Naive thymus-derived CD4-positive, alpha-beta T cell (primary cell): Measurements from ENCODE around the gene ACTN2. TPM values are rescaled to one million over a fixed set of nuclear protein-coding genes. Genes with fewer than 3 reads are reported as not detected.

Source experiments
- ATAC-seq: fragments of 150-1000 bp; cut with Tn5 transposase; 2 replicates; pipeline ENCODE4 v1.10.0; 2021; ENCODE audit warnings: mild to moderate bottlenecking, moderate library complexity
- CTCF ChIA-PET: fragments of 350-600 bp; sonication (Branson Sonifier 250); formaldehyde crosslinking; loops from one replicate; lab custom pipeline; 2021; ENCODE audit warnings: antibody characterized with exemption; lab: Charles Lee
- POLR2A ChIA-PET: fragments of 350-600 bp; sonication (Branson Sonifier 250); formaldehyde crosslinking; loops from one replicate; lab custom pipeline; 2021; ENCODE audit warnings: antibody characterized with exemption, inconsistent platforms; lab: Charles Lee
- DNase-seq, 9 donors: peaks; one replicate each; pipeline versions ENCODE4 v3.0.0 to v3.0.0-alpha.2; 2020 to 2022; ENCODE audit warnings: mixed read lengths in 1 of 9
- H3K27ac ChIP-seq: one replicate; pipeline ENCODE4 v1.7.0; 2013; ENCODE audit warnings: mild to moderate bottlenecking, low read depth, low read length, moderate library complexity
- H3K27me3 ChIP-seq, 2 donors: one replicate each; pipeline ENCODE4 v1.7.0; 2013; ENCODE audit warnings: low read length in 2 of 2, mild to moderate bottlenecking in 2 of 2, moderate library complexity in 2 of 2; ENCODE audit not compliant: control insufficient read depth in 2 of 2, insufficient read depth in 2 of 2
- H3K36me3 ChIP-seq, 3 experiments: 1 replicate in 2 of 3; 2 replicates in 1 of 3; pipeline ENCODE4 v1.7.0; 2013; ENCODE audit warnings: low read length in 3 of 3, mild to moderate bottlenecking in 3 of 3, moderate library complexity in 1 of 3; ENCODE audit not compliant: insufficient read depth in 3 of 3, control insufficient read depth in 2 of 3
- H3K4me1 ChIP-seq, 2 donors: one replicate each; pipeline ENCODE4 v1.7.0; 2013; ENCODE audit warnings: low read length in 2 of 2, mild to moderate bottlenecking in 2 of 2, moderate library complexity in 1 of 2; ENCODE audit not compliant: control insufficient read depth in 2 of 2, insufficient read depth in 2 of 2
- H3K4me3 ChIP-seq: 2 replicates; pipeline ENCODE4 v1.7.0; 2013; ENCODE audit warnings: mild to moderate bottlenecking, low read length
- H3K9me3 ChIP-seq, 3 experiments: 1 replicate in 2 of 3; 2 replicates in 1 of 3; pipeline ENCODE4 v1.7.0; 2013; ENCODE audit warnings: low read length in 3 of 3; ENCODE audit not compliant: control insufficient read depth in 2 of 3
- H3K27ac Mint-ChIP-seq, 9 donors: one replicate each; pipeline ENCODE4 v1.8.0; 2020 to 2022; ENCODE audit warnings: mixed read lengths in 9 of 9, mild to moderate bottlenecking in 8 of 9, moderate library complexity in 5 of 9, inconsistent platforms in 2 of 9
- H3K27me3 Mint-ChIP-seq, 5 donors: one replicate each; pipeline ENCODE4 v1.8.0; 2021 to 2022; ENCODE audit warnings: mixed read lengths in 5 of 5, mild to moderate bottlenecking in 1 of 5
- H3K36me3 Mint-ChIP-seq, 5 donors: one replicate each; pipeline ENCODE4 v1.8.0; 2020 to 2022; ENCODE audit warnings: mixed read lengths in 5 of 5, mild to moderate bottlenecking in 3 of 5, inconsistent platforms in 1 of 5
- H3K4me1 Mint-ChIP-seq, 7 donors: one replicate each; pipeline ENCODE4 v1.8.0; 2020 to 2022; ENCODE audit warnings: mixed read lengths in 7 of 7, mild to moderate bottlenecking in 3 of 7, inconsistent platforms in 1 of 7
- H3K4me3 Mint-ChIP-seq, 10 donors: one replicate each; pipeline ENCODE4 v1.8.0; 2020 to 2022; ENCODE audit warnings: mild to moderate bottlenecking in 10 of 10, mixed read lengths in 10 of 10, moderate library complexity in 6 of 10, inconsistent platforms in 2 of 10
- H3K9me3 Mint-ChIP-seq, 11 donors: one replicate each; pipeline ENCODE4 v1.8.0; 2020 to 2022; ENCODE audit warnings: mixed read lengths in 11 of 11, mild to moderate bottlenecking in 4 of 11, inconsistent platforms in 1 of 11, moderate library complexity in 1 of 11
- intact Hi-C, 2 donors: fragments of 100-400 bp; cut with micrococcal nuclease; formaldehyde crosslinking; loops; one replicate each; pipeline ENCODE4 v1.15.1; 2023
- polyA plus RNA-seq, 2 donors: library from polyadenylated mRNA; unstranded; fragments of 300-500 nt; fragmentation: Illumina TruSeq; gene quantifications; one replicate each; pipeline ENCODE4 v1.2.3, GENCODE V29; 2021
- total RNA-seq, 6 experiments: library from RNA in 5 of 6; stranded (reverse) in 5 of 6; gene quantifications; 1 replicate in 5 of 6; 2 replicates in 1 of 6; pipeline ENCODE4 v1.2.3 and lab custom pipeline; 2021 to 2026

Gene ACTN2
- total and polyA plus RNA-seq, 7 experiments from 2014 or later: not detected

DNA sequence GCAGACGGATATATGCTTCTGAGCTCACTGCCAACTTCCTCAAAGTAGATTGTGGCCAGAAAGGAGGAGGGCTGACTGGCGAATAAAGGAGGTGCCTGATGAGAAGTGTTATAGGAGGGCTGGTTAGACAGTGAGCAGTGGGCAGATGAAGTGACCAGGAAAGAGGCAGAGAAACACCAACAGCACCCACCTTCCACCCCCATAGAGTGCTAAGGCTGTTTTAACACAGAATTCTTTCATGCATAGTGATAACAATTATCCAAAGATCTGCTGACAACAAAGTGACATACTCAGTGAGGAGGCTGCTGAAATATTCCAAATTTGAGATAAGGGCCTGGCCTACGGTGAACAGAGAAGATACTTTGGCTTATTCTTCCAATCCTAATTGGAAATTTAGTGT lies 87.6 kb downstream of the ACTN2 start:
- no peaks in the 10 kb centered on the region for H3K9me3 ChIP-seq
- no peaks in the 10 kb centered on the region for H3K4me1 Mint-ChIP-seq
- no peak overlapping the region for H3K4me3 ChIP-seq
- H3K36me3 Mint-ChIP-seq: peaks cover 0 to 10% (median under 1%) of the 10 kb centered on the region in 5 donors
- no peaks in the 10 kb centered on the region for H3K36me3 ChIP-seq
- no peak for ATAC-seq
- H3K4me1 ChIP-seq: no peaks in the 10 kb centered on the region
- no peak for DNase-seq
- intact Hi-C loops: no loop called here
- no peak overlapping the region for H3K27ac ChIP-seq
- H3K27me3 Mint-ChIP-seq: peaks cover 14 to 42% (median 40%) of the 10 kb centered on the region in 5 donors
- ChIA-PET POLR2A (no interaction called here), CTCF (no interaction called here)
- H3K27ac Mint-ChIP-seq: no peak overlapping the region
- H3K9me3 Mint-ChIP-seq: peaks cover 0 to 16% (median 7%) of the 10 kb centered on the region in 11 donors
- H3K27me3 ChIP-seq: no peaks in the 10 kb centered on the region
- no peak overlapping the region for H3K4me3 Mint-ChIP-seq

DNA sequence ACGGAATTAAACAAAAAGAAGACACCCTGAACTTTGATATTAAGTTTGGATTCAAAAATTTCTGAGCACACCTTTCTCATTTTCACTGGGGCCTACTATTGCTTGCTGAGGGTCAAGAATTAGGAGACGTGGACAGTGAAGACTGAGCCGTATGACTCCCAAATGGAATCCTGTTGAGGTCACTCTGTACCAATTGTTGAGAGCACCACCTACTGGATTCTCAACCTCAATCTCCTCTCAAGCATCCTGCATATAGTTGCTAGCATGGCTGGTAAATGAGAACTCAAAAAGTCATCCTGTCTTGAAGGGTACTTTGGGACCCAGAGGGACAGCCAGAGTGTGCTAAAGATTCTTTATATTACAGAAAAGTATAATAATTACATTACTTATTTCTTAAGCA lies 88.6 kb downstream of the ACTN2 start:
- Mint-ChIP-seq H3K4me3 (no peak overlapping the region), H3K27ac (no peak overlapping the region), H3K27me3 (peaks cover 20 to 41% (median 34%) of the 10 kb centered on the region in 5 donors), H3K36me3 (peaks cover 0 to 17% (median 7%) of the 10 kb centered on the region in 5 donors), H3K9me3 (peaks cover 2 to 25% (median 14%) of the 10 kb centered on the region in 11 donors), H3K4me1 (no peaks in the 10 kb centered on the region)
- CTCF ChIA-PET: no interaction called here
- Histone ChIP-seq H3K4me3 (no peak overlapping the region), H3K27ac (no peak overlapping the region), H3K4me1 (no peaks in the 10 kb centered on the region), H3K27me3 (no peaks in the 10 kb centered on the region), H3K9me3 (peaks cover 0 to 6% (median 0%) of the 10 kb centered on the region in 3 experiments), H3K36me3 (no peaks in the 10 kb centered on the region)
- ATAC-seq: no peak
- POLR2A ChIA-PET: no interaction called here
- no peak for DNase-seq
- intact Hi-C loops: loop anchor here in 1 of 2 donors (1.0 kb wide), 1 partner anchor 672 kb away; no protein-coding TSS in a partner anchor

DNA sequence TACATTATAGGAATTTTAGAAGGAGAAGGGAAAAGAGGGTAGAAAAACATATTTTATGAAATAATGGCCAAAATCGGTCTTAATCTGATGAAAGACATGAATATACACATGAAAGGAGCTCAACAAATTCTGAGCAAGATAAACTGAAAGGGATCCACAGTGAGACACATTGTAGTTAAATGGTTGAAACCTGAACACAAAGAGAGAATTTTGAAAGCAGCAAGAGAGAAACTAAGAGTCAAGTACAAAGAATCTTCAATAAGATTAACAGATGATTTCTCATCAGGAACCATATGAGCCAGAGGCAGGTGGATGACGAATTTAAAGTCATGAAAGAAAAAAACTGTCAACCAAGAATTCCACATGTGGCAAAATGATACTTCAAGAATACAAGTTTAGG lies 93.0 kb downstream of the ACTN2 start:
- DNase-seq (no peak), ATAC-seq (no peak)
- Histone ChIP-seq H3K4me3 (no peak overlapping the region), H3K4me1 (no peaks in the 10 kb centered on the region), H3K36me3 (no peaks in the 10 kb centered on the region), H3K27ac (no peak overlapping the region), H3K27me3 (no peaks in the 10 kb centered on the region), H3K9me3 (peaks cover 0 to 6% (median 0%) of the 10 kb centered on the region in 3 experiments)
- H3K4me1 Mint-ChIP-seq: no peaks in the 10 kb centered on the region
- peaks cover 2 to 25% (median 14%) of the 10 kb centered on the region in 11 donors for H3K9me3 Mint-ChIP-seq
- ChIA-PET CTCF (no interaction called here), POLR2A (no interaction called here)
- no peak overlapping the region for H3K4me3 Mint-ChIP-seq
- intact Hi-C loops: no loop called here
- H3K27me3 Mint-ChIP-seq: peaks cover 19 to 32% (median 27%) of the 10 kb centered on the region in 5 donors
- peaks cover 0 to 17% (median 7%) of the 10 kb centered on the region in 5 donors for H3K36me3 Mint-ChIP-seq
- no peak overlapping the region for H3K27ac Mint-ChIP-seq

DNA sequence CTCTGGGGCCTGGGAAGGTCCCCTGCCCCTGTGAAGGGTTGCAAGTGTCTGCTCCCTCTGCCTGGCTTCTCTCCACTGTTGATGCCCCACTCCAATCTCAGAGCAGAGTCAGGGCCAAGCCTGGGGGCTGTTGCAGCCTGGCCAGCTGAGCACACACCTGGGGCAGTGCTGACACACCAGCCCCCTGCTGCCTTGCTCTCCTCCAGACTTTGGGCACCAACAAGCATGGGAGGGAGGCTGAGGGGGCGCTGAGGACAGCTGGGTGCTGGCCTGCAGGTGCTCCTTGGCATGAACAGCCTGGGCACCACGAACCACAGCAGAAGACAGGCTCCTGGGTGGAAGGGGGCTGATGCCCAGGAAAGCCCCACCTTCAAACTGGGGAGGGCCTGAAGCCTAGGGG lies 99.2 kb downstream of the ACTN2 start:
- Mint-ChIP-seq H3K27me3 (peaks cover 0 to 21% (median 0%) of the 10 kb centered on the region in 5 donors), H3K4me3 (no peak overlapping the region), H3K9me3 (peaks cover 0 to 1% (median 0%) of the 10 kb centered on the region in 11 donors), H3K36me3 (no peaks in the 10 kb centered on the region), H3K4me1 (no peaks in the 10 kb centered on the region), H3K27ac (no peak overlapping the region)
- no peak overlapping the region for H3K27ac ChIP-seq
- intact Hi-C loops: no loop called here
- H3K36me3 ChIP-seq: no peaks in the 10 kb centered on the region
- no peaks in the 10 kb centered on the region for H3K27me3 ChIP-seq
- DNase-seq (no peak), ATAC-seq (no peak)
- H3K9me3 ChIP-seq: no peaks in the 10 kb centered on the region
- no peaks in the 10 kb centered on the region for H3K4me1 ChIP-seq
- H3K4me3 ChIP-seq: no peak overlapping the region
- POLR2A ChIA-PET: no interaction called here
- CTCF ChIA-PET: no interaction called here

GRCh38 chr1:236786453-236786852 lies 100.2 kb downstream of the ACTN2 start:
- Mint-ChIP-seq H3K4me3 (no peak overlapping the region), H3K27me3 (peaks cover 0 to 21% (median 0%) of the 10 kb centered on the region in 5 donors), H3K9me3 (no peaks in the 10 kb centered on the region), H3K27ac (no peak overlapping the region), H3K36me3 (no peaks in the 10 kb centered on the region), H3K4me1 (no peaks in the 10 kb centered on the region)
- ATAC-seq (no peak), DNase-seq (no peak)
- H3K27me3 ChIP-seq: no peaks in the 10 kb centered on the region
- no peaks in the 10 kb centered on the region for H3K9me3 ChIP-seq
- no peak overlapping the region for H3K27ac ChIP-seq
- H3K36me3 ChIP-seq: no peaks in the 10 kb centered on the region
- H3K4me1 ChIP-seq: no peaks in the 10 kb centered on the region
- CTCF ChIA-PET: no interaction called here
- H3K4me3 ChIP-seq: no peak overlapping the region
- POLR2A ChIA-PET: interaction anchor here (0.5 to 1.6 kb wide), 2 partner anchors 9 to 28 kb away, joined by 3 to 7 read pairs; partner anchors contain the start of gene MTR
- intact Hi-C loops: no loop called here

- H3K4me3 ChIP-seq: peak overlapping the region; percentile 61
- Mint-ChIP-seq H3K4me1 (peaks cover 11 to 44% (median 35%) of the 10 kb centered on the region in 7 donors), H3K27me3 (peaks cover 0 to 15% (median 0%) of the 10 kb centered on the region in 5 donors), H3K9me3 (no peaks in the 10 kb centered on the region), H3K27ac (peak overlapping the region; percentile 93 to 100 (median 97)), H3K4me3 (peak overlapping the region; percentile 87 to 99 (median 95)), H3K36me3 (peaks cover 0 to 6% (median 0%) of the 10 kb centered on the region in 5 donors)
- ATAC-seq (peak; percentile 33), DNase-seq (no peak)
- peak overlapping the region; percentile 98 for H3K27ac ChIP-seq
- H3K4me1 ChIP-seq: peaks cover 13 to 14% of the 10 kb centered on the region in 2 donors
- no peaks in the 10 kb centered on the region for H3K27me3 ChIP-seq
- CTCF ChIA-PET: interaction anchor here (0.7 kb wide), 1 partner anchor 555 kb away, joined by 3 read pairs; no protein-coding TSS in a partner anchor
- no peaks in the 10 kb centered on the region for H3K9me3 ChIP-seq
- intact Hi-C loops: loop anchor here (1.0 to 10.0 kb wide), 13 partner anchors 35 to 1670 kb away; partner anchors contain the start of genes ARID4B (in 2 of the 2), GGPS1 (in 2 of the 2), HEATR1 (in 2 of the 2) and ACTN2 (in 1 of the 2)
- peaks cover 0 to 6% (median 0%) of the 10 kb centered on the region in 3 experiments for H3K36me3 ChIP-seq
- POLR2A ChIA-PET: interaction anchor here (0.7 to 1.4 kb wide), 12 partner anchors 8 to 511 kb away, joined by 3 to 7 read pairs (median 3); partner anchors contain the start of gene HEATR1
Observed at GRCh38 chr1:236794585-236795034, 108.3 kb downstream of the ACTN2 start.
